ENCODE results near the gene GDF9. TPM values are rescaled to one million over a fixed set of nuclear protein-coding genes. Genes with fewer than 3 reads are reported as not detected.

Gene GDF9
- total and polyA plus RNA-seq, 2 experiments from 2014 or later = 0.11 to 0.14 TPM

GRCh38 chr5:132895719-132896305 lies 29.5 kb upstream of the GDF9 start:
- H3K36me3 Mint-ChIP-seq (ENCODE audit: low read depth) = peaks cover 60% of the 10 kb centered on the region
- peaks cover 59% of the 10 kb centered on the region for H3K36me3 ChIP-seq (ENCODE audit: insufficient read depth)
- no peak for DNase-seq (ENCODE audit: low spot score)
- no peak for ATAC-seq
- no peaks in the 10 kb centered on the region for H3K27me3 ChIP-seq (ENCODE audit: insufficient read depth)
- TF ChIP-seq ZNF462 (CRISPR knock-in tag; IDR thresholded peaks at IDR 0.05) (no peak), EZH2phosphoT487 (IDR thresholded peaks at IDR 0.05; ENCODE audit: unreplicated experiment) (no peak), ZNF114 (CRISPR knock-in tag; IDR thresholded peaks at IDR 0.05) (no peak), JUNB (IDR thresholded peaks at IDR 0.05; ENCODE audit: unreplicated experiment) (no peak), REST (IDR thresholded peaks at IDR 0.05; ENCODE audit: unreplicated experiment) (no peak), ZNF331 (CRISPR knock-in tag; IDR thresholded peaks at IDR 0.05; ENCODE audit: low read depth) (no peak), POLR2AphosphoS5 (IDR thresholded peaks at IDR 0.05; ENCODE audit: low read depth) (no peak), CREB1 (CRISPR knock-in tag; IDR thresholded peaks at IDR 0.05; ENCODE audit: low read depth) (no peak), EZH2 (IDR thresholded peaks at IDR 0.05; ENCODE audit: low read depth, unreplicated experiment) (no peak), CTCF (conservative IDR thresholded peaks at IDR 0.05; ENCODE audit: low read depth in 2 of 2) (no peak), STAT1 (IDR thresholded peaks at IDR 0.05; ENCODE audit: unreplicated experiment) (no peak)
- no peaks in the 10 kb centered on the region for H3K9me2 ChIP-seq (ENCODE audit: insufficient read depth)
- no peaks in the 10 kb centered on the region for H3K4me1 ChIP-seq (ENCODE audit: insufficient read depth)
- no peaks in the 10 kb centered on the region for H3K27me3 Mint-ChIP-seq (ENCODE audit: insufficient read depth, low read depth, poor library complexity)
- peaks cover 5% of the 10 kb centered on the region for H4K20me1 ChIP-seq (replicated peaks; ENCODE audit: insufficient read depth)
- no peaks in the 10 kb centered on the region for H3K9me3 Mint-ChIP-seq
- no peak overlapping the region for H3K27ac ChIP-seq (ENCODE audit: low read depth)
- H3K4me3 Mint-ChIP-seq = no peak overlapping the region
- H2AFZ ChIP-seq = no peak overlapping the region
- no peak overlapping the region for H3K4me3 ChIP-seq
- no peaks in the 10 kb centered on the region for H3K4me1 Mint-ChIP-seq
- no peak overlapping the region for H3K27ac Mint-ChIP-seq
- no peak overlapping the region for H3K4me2 ChIP-seq
- no peaks in the 10 kb centered on the region for H3K79me2 ChIP-seq (replicated peaks; ENCODE audit: insufficient read depth)
- no peaks in the 10 kb centered on the region for H3F3A ChIP-seq (replicated peaks; ENCODE audit: low read depth)
